CD4-positive, alpha-beta T cell treated with Interleukin-1 beta for 1 hour (primary cell): ENCODE results near the gene EPHA10.
"Not testable (repeated sequence)": the region's sequence is repeated elsewhere in the genome, so short reads cannot be mapped to it uniquely, and the experiment has no call there.

Experiments
- DNase-seq, 2 donors: peaks; one replicate each; pipeline ENCODE4 v3.0.0-alpha.2; 2020 to 2022

Gene EPHA10

GRCh38 chr1:37708471-37708870 lies 56.4 kb downstream of the EPHA10 start:
- DNase-seq: no peak

- DNase-seq: no peak
Observed at GRCh38 chr1:37705399-37705798, 59.5 kb downstream of the EPHA10 start.

- DNase-seq: no peak
Observed at GRCh38 chr1:37704966-37705365, 60.0 kb downstream of the EPHA10 start.

GRCh38 chr1:37703061-37703460 lies 61.9 kb downstream of the EPHA10 start:
- no peak for DNase-seq

DNA sequence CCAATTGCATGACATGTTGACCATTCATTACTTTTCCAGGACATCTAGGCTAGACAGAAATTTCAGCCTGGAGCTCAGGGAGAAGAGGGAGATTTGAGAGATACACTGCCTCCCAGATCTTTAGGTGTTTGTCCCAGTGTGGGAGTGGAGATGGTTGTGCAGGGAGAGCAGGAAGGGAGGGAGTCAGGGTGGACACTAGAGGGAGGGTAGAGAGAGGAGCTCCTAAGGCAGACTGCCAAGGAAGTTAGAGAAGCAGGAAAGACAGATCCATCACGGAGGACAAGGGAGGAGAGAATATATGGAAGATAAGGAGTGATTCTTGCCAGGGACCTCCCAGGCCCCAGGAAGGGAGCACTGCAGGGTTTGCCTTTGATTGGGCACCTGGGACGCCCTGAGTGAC lies 63.9 kb downstream of the EPHA10 start:
- DNase-seq: no peak

DNA sequence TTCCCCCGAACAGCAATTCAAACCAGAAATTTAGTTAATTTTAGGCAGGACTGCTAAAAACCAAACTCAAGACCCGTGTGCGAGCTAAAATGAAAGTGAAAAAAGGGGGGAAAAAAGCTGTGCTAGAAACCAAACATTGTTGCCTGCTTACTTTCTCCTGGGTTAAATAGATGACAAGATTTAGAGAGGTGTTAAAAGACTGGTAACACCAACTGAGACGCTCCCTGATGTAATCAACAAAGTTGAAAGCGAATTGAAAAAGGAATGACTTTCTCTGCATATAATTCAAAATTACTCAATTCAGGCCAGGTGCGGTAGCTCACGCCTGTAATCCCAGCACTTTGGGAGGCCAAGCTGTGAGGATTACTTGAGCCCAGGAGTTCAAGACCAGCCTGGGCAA lies 65.8 kb downstream of the EPHA10 start:
- DNase-seq: peak in 1 of 2 donors; percentile 25

- no peak for DNase-seq
Observed at GRCh38 chr1:37697737-37698136, 67.2 kb downstream of the EPHA10 start.

DNA sequence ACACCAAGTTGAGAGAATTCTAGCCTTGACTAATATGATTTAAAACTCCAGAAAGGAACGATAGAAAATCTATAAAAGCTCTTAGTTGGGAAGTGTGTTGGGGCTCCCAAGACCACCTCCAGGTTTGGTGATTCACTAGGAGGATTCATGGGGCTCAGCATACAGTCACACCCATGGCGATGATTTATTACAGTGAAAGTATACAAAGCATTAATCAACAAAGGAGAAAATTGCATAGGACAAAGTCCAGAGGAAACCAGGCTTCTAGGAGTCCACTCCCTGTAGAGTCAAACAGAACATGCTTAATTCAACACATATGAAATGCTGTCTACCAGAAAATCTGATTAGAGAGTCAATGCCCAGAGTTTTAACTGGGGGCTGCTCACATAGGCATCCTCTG lies 67.8 kb downstream of the EPHA10 start:
- no peak for DNase-seq

- no peak for DNase-seq
Observed at GRCh38 chr1:37692834-37693175, 72.1 kb downstream of the EPHA10 start.

DNA sequence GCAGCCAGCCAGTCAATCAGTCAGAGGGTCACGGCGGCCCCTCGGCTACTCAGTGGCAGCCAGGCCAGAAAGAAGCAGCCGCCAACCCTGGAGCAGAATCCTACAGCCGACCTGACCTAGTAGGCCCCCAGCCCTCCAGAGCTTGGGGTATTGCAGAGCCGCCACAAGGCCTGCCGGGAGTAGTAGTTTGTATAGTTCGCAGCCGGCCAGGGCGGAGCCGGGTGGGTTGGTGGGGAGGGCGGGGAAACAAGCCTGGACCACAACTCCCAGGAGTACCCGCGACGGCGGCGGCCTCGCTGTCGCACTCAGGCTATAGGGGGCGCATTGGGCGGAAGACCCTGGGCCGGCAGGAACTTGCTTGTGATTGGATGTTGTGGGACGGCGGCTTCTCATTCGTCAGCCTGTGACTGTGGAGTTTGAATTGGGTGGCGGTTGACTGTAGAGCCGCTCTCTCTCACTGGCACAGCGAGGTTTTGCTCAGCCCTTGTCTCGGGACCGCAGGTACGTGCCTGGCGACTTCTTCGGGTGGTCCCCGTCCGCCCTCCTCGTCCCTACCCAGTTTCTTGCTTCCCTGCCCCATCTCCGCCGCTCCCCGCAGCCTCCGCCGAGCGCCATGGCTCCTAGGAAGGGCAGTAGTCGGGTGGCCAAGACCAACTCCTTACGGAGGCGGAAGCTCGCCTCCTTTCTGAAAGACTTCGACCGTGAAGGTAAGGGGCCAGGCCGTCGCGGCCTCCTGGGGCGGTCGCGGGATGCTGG lies 72.7 kb downstream of the EPHA10 start, which contains the start of gene CDCA8:
CDCA8 (plus strand) TSS at position 439 of the 756 bp plus-strand sequence; CDS start at position 614, 175 bp downstream.
- peak; percentile 98 to 99 for DNase-seq

- peak in 1 of 2 donors; percentile 6 for DNase-seq
Observed at GRCh38 chr1:37691497-37692077, 73.3 kb downstream of the EPHA10 start.

DNA sequence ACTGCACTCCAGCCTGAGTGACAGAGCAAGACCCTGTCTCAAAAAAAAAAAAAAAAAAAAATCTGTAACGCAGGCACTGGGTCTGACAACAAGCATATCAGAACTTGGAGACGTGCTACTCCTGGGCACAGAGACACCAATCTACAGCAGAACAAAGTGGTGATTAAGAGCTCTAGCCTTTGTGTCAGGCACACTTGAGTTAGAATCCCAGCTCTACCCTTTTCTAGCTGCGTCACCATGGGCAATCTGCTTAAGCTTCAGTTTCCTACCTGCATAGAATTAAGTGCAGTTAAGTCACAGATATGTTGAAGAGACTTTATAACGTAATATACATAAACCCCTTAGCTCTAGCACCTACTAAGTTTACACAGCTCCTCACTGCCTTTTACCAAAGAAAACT lies 76.0 kb downstream of the EPHA10 start:
- DNase-seq: no peak

GRCh38 chr1:37687764-37688163 lies 77.2 kb downstream of the EPHA10 start:
- not testable (repeated sequence) for DNase-seq

DNA sequence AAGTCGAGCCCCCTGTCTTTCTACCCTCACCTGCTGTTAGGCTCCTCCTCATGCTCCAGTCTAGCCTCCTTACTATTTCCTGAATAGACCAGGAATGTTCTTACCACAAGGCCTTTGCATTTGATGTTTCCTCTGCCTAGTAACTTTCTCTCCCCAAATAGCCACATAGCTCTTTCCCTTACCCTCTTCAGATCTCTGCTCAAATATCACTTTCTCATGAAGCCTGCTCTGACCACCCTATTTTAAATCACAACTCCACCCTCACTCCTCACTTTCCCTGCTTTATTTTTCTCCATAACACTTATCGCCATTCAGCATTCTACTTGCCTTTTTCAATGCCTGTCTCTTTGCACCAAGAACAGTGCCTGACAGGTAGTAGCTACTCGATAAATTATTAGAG lies 79.2 kb downstream of the EPHA10 start:
- DNase-seq: no peak

GRCh38 chr1:37684182-37684581 lies 80.7 kb downstream of the EPHA10 start:
- not testable (repeated sequence) for DNase-seq

DNA sequence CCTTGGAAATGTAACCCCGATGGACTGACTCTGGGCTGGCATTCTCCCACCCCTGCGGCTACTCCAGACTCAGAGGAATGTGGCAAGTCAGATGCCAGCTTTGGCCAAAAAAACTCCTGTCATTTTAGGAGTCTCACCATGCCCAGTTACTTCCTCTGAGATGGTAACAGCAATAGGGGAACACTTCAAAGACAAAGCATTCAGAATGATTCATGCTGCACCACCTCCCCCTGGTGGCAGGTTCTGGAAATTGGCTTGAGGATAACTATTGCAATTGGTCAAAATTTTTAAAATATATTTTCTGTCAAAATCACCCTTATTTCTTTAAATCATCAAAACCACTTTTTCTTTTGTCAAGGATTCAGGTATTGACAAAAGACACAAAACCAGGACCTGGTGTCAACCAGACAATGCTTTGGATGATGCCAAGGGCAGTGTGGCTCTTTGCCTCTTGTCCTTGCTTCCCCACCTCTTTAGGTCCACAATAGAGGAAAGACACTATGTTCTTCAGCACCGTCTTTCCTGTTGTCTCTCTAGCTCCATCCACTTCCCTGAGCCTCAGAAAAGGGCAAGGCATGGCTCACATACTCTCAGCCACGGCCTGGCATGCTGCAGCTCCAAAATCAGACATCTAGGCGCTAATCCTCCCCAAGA lies 82.5 kb downstream of the EPHA10 start:
- peak; percentile 72 to 79 for DNase-seq

- DNase-seq: no peak
Observed at GRCh38 chr1:37680933-37681332, 84.0 kb downstream of the EPHA10 start.

GRCh38 chr1:37677808-37678207 lies 87.1 kb downstream of the EPHA10 start:
- no peak for DNase-seq

DNA sequence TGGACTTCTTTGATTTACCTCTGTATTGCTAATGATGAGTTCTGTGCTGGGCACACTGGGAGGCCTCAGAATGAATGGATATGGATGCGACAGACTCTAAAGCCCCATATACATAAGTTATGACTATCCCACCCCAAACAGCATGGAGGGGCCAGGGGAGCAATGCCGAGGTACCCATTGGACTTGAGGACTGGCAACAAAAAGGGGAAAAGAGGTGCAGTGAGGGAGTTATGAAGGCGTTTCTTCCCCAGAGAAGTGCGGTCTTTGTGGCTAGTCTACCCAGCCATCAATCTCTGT lies 87.8 kb downstream of the EPHA10 start:
- DNase-seq: no peak

DNA sequence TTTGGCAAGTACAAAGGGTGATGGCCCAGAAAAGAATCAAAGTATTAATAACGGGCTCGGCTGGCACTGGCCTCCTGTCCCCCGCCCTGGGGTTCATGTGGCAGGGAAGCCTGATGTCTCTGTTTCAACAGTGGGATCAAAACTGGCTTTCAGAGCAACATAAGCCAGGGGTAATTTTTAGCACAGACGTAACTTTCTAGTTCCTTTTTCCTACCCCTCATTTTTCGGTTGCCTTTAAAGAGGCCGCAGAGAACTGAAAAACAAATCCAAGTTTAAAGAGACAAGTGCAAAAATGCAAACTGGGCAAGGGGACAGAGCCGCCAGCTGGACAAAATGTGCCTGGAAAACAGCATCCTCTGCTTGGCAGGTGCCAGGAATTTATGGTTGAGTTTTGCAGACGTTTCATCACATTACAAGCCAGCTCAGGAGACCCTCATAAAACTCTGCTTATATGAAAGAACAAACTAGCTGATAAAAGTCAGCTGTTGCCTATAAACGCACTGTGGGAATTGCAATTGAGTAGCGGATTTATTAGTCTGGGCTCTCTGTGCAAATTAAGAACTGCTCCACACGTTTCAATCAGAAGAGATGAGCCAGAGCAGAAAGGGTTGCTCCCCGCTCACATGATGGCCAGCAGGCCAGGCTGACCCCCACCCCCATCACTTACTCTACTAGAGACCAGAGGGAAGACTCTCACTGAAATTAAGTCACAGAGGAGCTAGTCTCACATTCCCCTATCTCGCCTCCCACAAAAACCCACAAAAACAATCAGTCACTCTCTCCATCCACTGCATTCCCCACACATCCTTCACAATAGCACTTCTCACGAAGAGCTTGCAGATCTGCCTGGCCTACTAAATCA lies 88.4 kb downstream of the EPHA10 start:
- no peak for DNase-seq

- DNase-seq: peak; percentile 44 to 72
Observed at GRCh38 chr1:37673920-37674319, 91.0 kb downstream of the EPHA10 start.

GRCh38 chr1:37672136-37672870 lies 92.6 kb downstream of the EPHA10 start:
- DNase-seq: no peak

DNA sequence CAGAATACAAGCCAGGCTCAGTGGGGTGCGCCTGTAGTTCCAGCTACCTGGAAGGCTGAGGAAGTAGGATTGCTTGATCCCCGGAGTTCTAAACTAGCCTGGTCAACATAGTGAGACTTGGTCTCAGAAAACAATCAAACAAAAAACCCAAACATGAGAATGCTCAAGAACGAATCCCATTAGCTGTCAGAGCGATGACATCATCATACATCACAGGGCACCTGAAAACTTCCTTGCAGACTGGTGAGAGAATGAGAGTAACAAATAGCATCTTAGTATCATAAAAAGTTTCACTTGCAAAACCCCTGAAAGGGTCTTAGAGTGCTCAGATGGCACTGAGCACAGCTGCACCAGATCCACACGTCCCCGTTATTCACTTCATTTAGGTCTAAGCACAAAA lies 93.7 kb downstream of the EPHA10 start:
- DNase-seq: no peak
